CD4-positive, alpha-beta T cell treated with Interleukin-4 for 4 hours (primary cell): ENCODE measurements around the gene GPBP1L1.
"Not testable (repeated sequence)": the region's sequence is repeated elsewhere in the genome, so short reads cannot be mapped to it uniquely, and the experiment has no call there.

Experiments
- DNase-seq: peaks from one replicate; pipeline ENCODE4 v3.0.0-alpha.2; 2020

GPBP1L1 gene

GRCh38 chr1:45630429-45630828, 55.9 kb downstream of the GPBP1L1 start:
- no peak for DNase-seq

GRCh38 chr1:45629035-45629434, 57.3 kb downstream of the GPBP1L1 start:
- DNase-seq: no peak

- DNase-seq: no peak
Observed at GRCh38 chr1:45623972-45624371, 62.4 kb downstream of the GPBP1L1 start, which contains the start of gene CCDC17. Gene CCDC17 (minus strand): TSS chr1:45624054. CDS start chr1:45623909, 145 bp downstream.

- DNase-seq: no peak
Observed at GRCh38 chr1:45622524-45623394, 63.6 kb downstream of the GPBP1L1 start.

- no peak for DNase-seq
Observed at GRCh38 chr1:45621895-45622523, 64.3 kb downstream of the GPBP1L1 start.

DNA sequence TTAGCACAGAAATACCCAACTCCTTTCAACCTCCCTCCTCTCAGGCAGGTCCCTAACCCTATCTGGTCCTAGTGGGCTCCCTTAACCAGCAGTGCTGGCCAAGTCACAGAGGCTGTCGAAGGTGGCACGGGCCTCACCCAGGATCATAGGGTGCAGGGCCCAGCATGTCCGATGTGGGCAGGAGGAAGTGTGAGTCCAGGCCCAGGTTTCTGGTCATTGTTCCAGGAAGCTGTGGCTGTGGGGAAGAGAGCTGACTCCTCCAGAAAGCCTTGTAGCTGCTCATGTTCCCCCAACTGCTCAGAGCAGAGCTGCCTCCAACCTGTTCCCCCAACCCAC, 64.9 kb downstream of the GPBP1L1 start:
- DNase-seq: no peak

GRCh38 chr1:45620588-45621500, 65.5 kb downstream of the GPBP1L1 start:
- DNase-seq: no peak

DNA sequence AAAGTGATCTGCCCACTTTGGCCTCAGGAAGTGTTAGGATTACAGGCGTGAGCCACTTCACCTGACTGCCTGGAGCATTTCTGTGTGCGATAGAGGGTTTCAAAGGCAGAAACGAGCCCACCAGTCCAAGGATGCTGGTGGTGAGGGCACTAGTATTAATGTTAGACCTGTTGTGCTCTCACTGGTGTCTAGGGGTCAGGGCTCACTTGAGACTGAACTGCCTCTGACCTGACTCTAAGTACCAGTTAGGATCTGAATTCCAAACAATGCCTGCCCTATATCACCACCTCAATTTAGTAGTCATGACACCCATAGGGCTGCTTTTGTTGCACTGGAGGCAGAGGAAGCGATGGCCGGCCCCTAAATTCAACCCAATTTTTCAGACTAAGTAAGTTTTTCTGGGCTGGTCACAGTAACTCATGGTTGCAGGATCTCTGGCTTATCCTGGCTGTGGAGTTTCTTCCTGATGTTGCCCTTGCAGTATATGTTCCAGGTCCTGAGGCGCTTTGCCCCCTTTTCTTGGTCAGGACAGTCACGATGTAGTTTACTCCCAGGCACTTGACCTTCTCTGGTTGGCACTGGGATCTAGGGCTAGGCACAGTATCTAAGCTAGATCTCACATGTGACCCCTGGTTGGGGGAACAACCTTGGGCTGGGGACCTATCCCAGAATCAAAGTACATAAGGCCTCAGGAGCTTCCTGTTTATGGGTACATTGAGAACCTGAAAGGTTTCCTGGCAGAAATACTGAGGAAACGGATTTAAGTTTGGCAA, 67.0 kb downstream of the GPBP1L1 start:
- no peak for DNase-seq

- DNase-seq: no peak
Observed at GRCh38 chr1:45617618-45618017, 68.7 kb downstream of the GPBP1L1 start.

- no peak for DNase-seq
Observed at GRCh38 chr1:45615885-45616284, 70.4 kb downstream of the GPBP1L1 start.

DNA sequence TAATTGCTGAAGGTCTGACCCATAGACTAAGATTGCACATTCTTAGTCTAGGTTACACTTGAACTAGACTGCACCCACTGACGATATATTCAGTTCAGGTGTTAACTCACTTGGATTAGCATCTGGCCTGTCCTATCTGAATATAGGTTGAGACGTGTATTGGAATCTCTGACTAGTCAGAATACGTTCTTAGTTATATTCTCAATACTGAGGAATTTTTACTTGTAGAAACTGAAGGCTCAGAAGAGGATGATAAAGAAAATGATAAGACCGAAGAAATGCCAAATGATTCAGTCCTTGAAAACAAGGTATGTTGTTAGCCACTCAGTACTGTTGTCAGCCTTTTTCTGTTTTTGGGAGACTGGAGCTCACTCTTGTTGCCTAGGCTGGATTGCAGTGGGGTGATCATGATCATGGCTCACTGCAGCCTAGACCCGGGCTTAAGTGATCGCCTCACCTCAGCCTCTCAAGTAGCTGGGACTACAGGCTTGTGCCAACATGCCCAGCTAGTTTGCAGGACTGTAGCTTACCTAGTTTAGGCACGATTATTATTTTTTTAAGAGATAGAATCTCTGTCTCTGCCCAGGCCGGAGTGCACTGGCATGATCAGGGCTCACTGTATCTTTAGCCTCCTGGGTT, 73.3 kb downstream of the GPBP1L1 start:
- DNase-seq: no peak

- no peak for DNase-seq
Observed at GRCh38 chr1:45610589-45611226, 75.6 kb downstream of the GPBP1L1 start.

GRCh38 chr1:45608175-45609156, 77.9 kb downstream of the GPBP1L1 start:
- no peak for DNase-seq

DNA sequence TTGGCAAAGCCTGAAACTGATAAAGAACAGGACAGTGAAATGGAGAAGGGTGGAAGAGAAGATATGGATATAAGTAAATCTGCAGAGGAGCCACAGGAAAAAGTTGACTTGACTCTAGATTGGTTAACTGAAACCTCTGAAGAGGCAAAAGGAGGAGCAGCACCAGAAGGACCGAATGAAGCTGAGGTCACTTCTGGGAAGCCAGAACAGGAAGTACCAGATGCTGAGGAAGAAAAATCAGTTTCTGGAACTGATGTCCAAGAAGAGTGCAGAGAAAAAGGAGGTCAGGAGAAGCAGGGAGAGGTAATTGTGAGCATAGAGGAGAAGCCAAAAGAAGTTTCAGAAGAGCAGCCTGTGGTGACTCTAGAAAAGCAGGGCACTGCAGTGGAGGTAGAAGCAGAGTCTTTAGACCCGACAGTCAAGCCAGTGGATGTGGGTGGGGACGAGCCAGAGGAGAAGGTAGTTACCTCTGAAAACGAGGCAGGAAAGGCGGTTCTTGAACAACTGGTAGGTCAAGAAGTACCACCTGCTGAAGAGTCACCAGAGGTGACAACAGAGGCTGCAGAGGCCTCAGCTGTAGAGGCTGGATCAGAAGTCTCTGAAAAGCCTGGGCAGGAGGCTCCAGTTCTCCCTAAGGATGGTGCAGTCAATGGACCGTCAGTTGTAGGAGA, 78.8 kb downstream of the GPBP1L1 start:
- DNase-seq: no peak

- DNase-seq: no peak
Observed at GRCh38 chr1:45604239-45604638, 82.1 kb downstream of the GPBP1L1 start.

- DNase-seq: not testable (repeated sequence)
Observed at GRCh38 chr1:45596765-45597164, 89.6 kb downstream of the GPBP1L1 start.

GRCh38 chr1:45594412-45594811, 91.9 kb downstream of the GPBP1L1 start:
- DNase-seq: no peak

DNA sequence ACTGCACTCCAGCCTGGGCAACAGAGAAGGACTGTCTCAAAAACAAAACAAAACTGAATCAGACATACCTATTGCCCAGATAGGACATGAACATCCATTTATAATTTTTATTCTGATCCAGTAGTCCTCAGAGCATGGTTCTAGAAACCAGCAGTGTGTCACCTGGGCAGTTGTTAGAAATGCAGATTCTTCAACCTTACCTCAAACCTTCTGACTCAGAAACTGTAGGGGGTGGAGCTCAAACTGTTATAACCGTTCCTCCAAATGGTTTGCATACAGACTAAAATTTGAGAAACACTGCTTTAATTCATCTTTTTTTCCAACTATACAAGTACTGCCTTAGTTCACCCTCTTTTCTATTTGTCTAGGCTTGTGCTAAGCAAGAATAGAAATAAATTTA, 96.5 kb downstream of the GPBP1L1 start:
- DNase-seq: no peak

DNA sequence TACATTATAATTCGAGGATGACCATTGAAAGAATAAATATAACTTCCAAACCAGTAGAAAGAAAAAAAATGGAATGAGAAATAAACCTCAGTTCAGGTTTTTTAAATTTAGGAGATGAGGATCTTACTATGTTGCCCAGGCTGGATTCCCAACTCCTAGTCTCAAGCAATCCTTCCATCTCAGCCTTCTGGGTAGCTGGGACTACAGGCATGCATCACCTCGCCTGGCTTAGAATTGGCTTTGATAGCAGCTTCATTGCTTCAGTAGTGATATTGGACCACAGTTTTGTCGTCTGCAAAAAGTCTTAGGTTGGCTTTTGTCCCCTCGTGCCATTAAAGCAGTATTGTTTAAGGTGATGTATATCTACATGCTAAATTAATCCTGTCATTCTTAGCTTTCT, 99.6 kb downstream of the GPBP1L1 start:
- no peak for DNase-seq
